ENCODE results near the gene TPST1.

- TF ChIP-seq YY1 (IDR thresholded peaks at IDR 0.05; ENCODE audit: insufficient read depth, insufficient read length) (no peak), SUZ12 (IDR thresholded peaks at IDR 0.05; ENCODE audit: extremely low read depth, insufficient read depth, insufficient read length) (no peak), ZNF274 (IDR thresholded peaks at IDR 0.05; ENCODE audit: low read depth, low read length) (no peak)
Observed at GRCh38 chr7:66326501-66327215, 121.5 kb downstream of the TPST1 start.
